Stomach (tissue), 9 donors: Measurements from ENCODE around the gene C9. TPM values are rescaled to one million over a fixed set of nuclear protein-coding genes. Genes with fewer than 3 reads are reported as not detected.

ENCODE experiments used
- DNase-seq, 2 donors: peaks; one replicate each; pipeline versions ENCODE4 v3.0.0 to v3.0.0-alpha.2; 2013 to 2019
- H3K27ac ChIP-seq, 5 donors: fragments of 200-600 bp in 4 of 5; sonication (generic) in 4 of 5; one replicate each; pipeline ENCODE4 v1.5.1; 2013 to 2019; ENCODE audit warnings: mild to moderate bottlenecking in 1 of 5, moderate library complexity in 1 of 5
- H3K27me3 ChIP-seq, 3 donors: fragments of 200-600 bp; sonication (generic); one replicate each; pipeline ENCODE4 v1.5.1; 2017 to 2019; ENCODE audit warnings: mixed run types in 1 of 3
- H3K36me3 ChIP-seq, 4 donors: fragments of 200-600 bp; sonication (generic); 1 replicate in 3 of 4; 2 replicates in 1 of 4; pipeline ENCODE4 v1.5.1; 2016 to 2019
- H3K4me1 ChIP-seq, 4 donors: fragments of 200-600 bp; sonication (generic); one replicate each; pipeline ENCODE4 v1.5.1; 2016 to 2019
- H3K4me3 ChIP-seq, 4 donors: fragments of 200-600 bp; sonication (generic) in 3 of 4; one replicate each; pipeline ENCODE4 v1.5.1; 2016 to 2019; ENCODE audit warnings: mild to moderate bottlenecking in 1 of 4
- H3K9me3 ChIP-seq, 4 donors: fragments of 200-600 bp; sonication (generic); one replicate each; pipeline ENCODE4 v1.5.1; 2016 to 2019
- CTCF ChIP-seq, 7 experiments: fragments of 450-650 bp in 4 of 7; fragments of 200-600 bp in 3 of 7; sonication (generic) in 3 of 7; IDR thresholded peaks; one replicate each; pipeline ENCODE4 v1.5.1; 2016 to 2019; ENCODE audit warnings: antibody characterized with exemption in 7 of 7, control low read depth in 2 of 7, mild to moderate bottlenecking in 1 of 7
- EP300 ChIP-seq: sonication (generic); formaldehyde crosslinking; IDR thresholded peaks from one replicate; pipeline ENCODE4 v1.6.1; 2017; ENCODE audit warnings: antibody characterized with exemption
- POLR2A ChIP-seq, 4 donors: fragments of 450-650 bp; IDR thresholded peaks; one replicate each; pipeline ENCODE4 v1.6.1; 2016; ENCODE audit warnings: antibody characterized with exemption in 4 of 4, control low read depth in 2 of 4, mild to moderate bottlenecking in 1 of 4, moderate library complexity in 1 of 4
- POLR2AphosphoS5 ChIP-seq, 3 donors: sonication (generic); formaldehyde crosslinking; IDR thresholded peaks; one replicate each; pipeline ENCODE4 v1.6.1; 2016; ENCODE audit warnings: antibody characterized with exemption in 3 of 3
- WGBS, 5 donors: extraction: QIAGEN DNeasy Blood & Tissue Kit in 3 of 5; methylation state at CpG; one replicate each; pipeline versions ENCODE4 v1.1.5 to v1.1.7; 2013 to 2018; 5-methylcytosine and 5-hydroxymethylcytosine counted together
- intact Hi-C: fragments of 100-400 bp; cut with DNase I; formaldehyde crosslinking; loops from one replicate; pipeline ENCODE4 v1.15.1; 2023; ENCODE audit warnings: low total_unique reads
- polyA plus RNA-seq, 3 donors: library from polyadenylated mRNA; stranded (reverse); fragments of 200-250 nt; gene quantifications; one replicate each; pipeline ENCODE4 v1.2.3, GENCODE V29; 2013
- total RNA-seq, 5 donors: library from RNA; depleted of rRNA; stranded (reverse); fragments of >200 nt; gene quantifications; one replicate each; pipeline versions ENCODE4 v1.1.0 to v1.2.3, GENCODE V29; 2014 to 2016
- donor health status: healthy with polysubstance abuse.
- donor health status: Bipolar disorder and iron deficiency.
- donor health status: healthy.

Gene C9
- total and polyA plus RNA-seq, 8 donors = not detected

- Histone ChIP-seq H3K27ac (no peak overlapping the region), H3K4me3 (no peak overlapping the region), H3K27me3 (no peaks in the 10 kb centered on the region), H3K4me1 (peaks cover 0 to 3% (median 0%) of the 10 kb centered on the region in 4 donors), H3K36me3 (no peaks in the 10 kb centered on the region), H3K9me3 (no peaks in the 10 kb centered on the region)
- intact Hi-C loops = no loop called here
- no peak for DNase-seq
- no peak for TF ChIP-seq POLR2AphosphoS5 (IDR thresholded peaks at IDR 0.05)
- TF ChIP-seq CTCF (IDR thresholded peaks at IDR 0.05) = no peak
- no peak for TF ChIP-seq POLR2A (IDR thresholded peaks at IDR 0.05)
- TF ChIP-seq EP300 = no peak
These were observed 109.6 kb downstream of the C9 start for GRCh38 chr5:39254671-39255070.

- H3K27ac ChIP-seq = no peak overlapping the region
- H3K36me3 ChIP-seq = no peaks in the 10 kb centered on the region
- H3K9me3 ChIP-seq = no peaks in the 10 kb centered on the region
- intact Hi-C loops = no loop called here
- peaks cover 0 to 3% (median 0%) of the 10 kb centered on the region in 4 donors for H3K4me1 ChIP-seq
- H3K4me3 ChIP-seq = no peak overlapping the region
- no peaks in the 10 kb centered on the region for H3K27me3 ChIP-seq
- no peak for DNase-seq
- TF ChIP-seq POLR2AphosphoS5 (IDR thresholded peaks at IDR 0.05) (no peak), POLR2A (IDR thresholded peaks at IDR 0.05) (no peak), EP300 (no peak), CTCF (IDR thresholded peaks at IDR 0.05) (no peak)
These were observed 111.1 kb downstream of the C9 start for GRCh38 chr5:39253196-39253595.

- WGBS, 5 donors = 71 to 93% (median 89%) methylated on average over 1 of the region's 1 CpG
These were observed 114.6 kb downstream of the C9 start for GRCh38 chr5:39249564-39250274.

GRCh38 chr5:39249069-39249468 is 115.2 kb downstream of the C9 start:
- Histone ChIP-seq H3K4me3 (no peak overlapping the region), H3K9me3 (no peaks in the 10 kb centered on the region), H3K4me1 (no peaks in the 10 kb centered on the region), H3K36me3 (no peaks in the 10 kb centered on the region), H3K27ac (no peak overlapping the region), H3K27me3 (no peaks in the 10 kb centered on the region)
- intact Hi-C loops = no loop called here
- TF ChIP-seq CTCF (IDR thresholded peaks at IDR 0.05) = no peak
- TF ChIP-seq POLR2AphosphoS5 (IDR thresholded peaks at IDR 0.05) = no peak
- TF ChIP-seq POLR2A (IDR thresholded peaks at IDR 0.05) = no peak
- TF ChIP-seq EP300 = no peak
- DNase-seq = no peak
- WGBS, 5 donors = 67 to 92% (median 84%) methylated on average over 1 of the region's 1 CpG

More at GRCh38 chr5:39249564-39250274, 114.6 kb downstream of the C9 start:
- Histone ChIP-seq H3K36me3 (no peaks in the 10 kb centered on the region), H3K27me3 (no peaks in the 10 kb centered on the region), H3K9me3 (no peaks in the 10 kb centered on the region), H3K4me3 (no peak overlapping the region), H3K27ac (no peak overlapping the region), H3K4me1 (no peaks in the 10 kb centered on the region)
- no peak for DNase-seq
- TF ChIP-seq EP300 (no peak), POLR2AphosphoS5 (IDR thresholded peaks at IDR 0.05) (no peak), POLR2A (IDR thresholded peaks at IDR 0.05) (no peak), CTCF (IDR thresholded peaks at IDR 0.05) (no peak)
- intact Hi-C loops = no loop called here
